Activated CD4-positive, alpha-beta T cell treated with anti-CD3 and anti-CD28 coated beads, Interleukin-2, amount 10 ng/mL, durations not matched to agents 7 days and 5 days (primary cell): ENCODE data around the gene LCMT1. TPM values are rescaled to one million over a fixed set of nuclear protein-coding genes. Genes with fewer than 3 reads are reported as not detected.
"Not testable (repeated sequence)": the region's sequence is repeated elsewhere in the genome, so short reads cannot be mapped to it uniquely, and the experiment has no call there.

ENCODE experiments used
- CTCF ChIA-PET: fragments of 350-600 bp; sonication (Branson Sonifier 250); formaldehyde crosslinking; loops from one replicate; lab custom pipeline; 2021; ENCODE audit warnings: antibody characterized with exemption; lab: Charles Lee
- POLR2A ChIA-PET: fragments of 350-600 bp; sonication (Branson Sonifier 250); formaldehyde crosslinking; loops from one replicate; lab custom pipeline; 2021; ENCODE audit warnings: antibody characterized with exemption; lab: Charles Lee
- DNase-seq: peaks from one replicate; pipeline ENCODE4 v3.0.0-alpha.2; 2020
- H3K27ac Mint-ChIP-seq: one replicate; pipeline ENCODE4 v1.8.0; 2021; ENCODE audit warnings: mild to moderate bottlenecking, moderate library complexity, mixed read lengths
- H3K27me3 Mint-ChIP-seq: one replicate; pipeline ENCODE4 v1.8.0; 2021; ENCODE audit warnings: mixed read lengths
- H3K36me3 Mint-ChIP-seq: one replicate; pipeline ENCODE4 v1.8.0; 2021; ENCODE audit warnings: low read depth, mixed read lengths
- H3K4me1 Mint-ChIP-seq: one replicate; pipeline ENCODE4 v1.8.0; 2021; ENCODE audit warnings: mixed read lengths
- H3K4me3 Mint-ChIP-seq: one replicate; pipeline ENCODE4 v1.8.0; 2021; ENCODE audit warnings: mild to moderate bottlenecking, moderate library complexity, mixed read lengths
- H3K9me3 Mint-ChIP-seq: one replicate; pipeline ENCODE4 v1.8.0; 2021; ENCODE audit warnings: mixed read lengths
- total RNA-seq, 2 experiments: library from RNA; stranded (reverse); gene quantifications; one replicate each; pipeline ENCODE4 v1.2.3, GENCODE V29; 2021

LCMT1 gene
- 10 to 100 TPM; 38.1 to 40.0 TPM for total RNA-seq

DNA sequence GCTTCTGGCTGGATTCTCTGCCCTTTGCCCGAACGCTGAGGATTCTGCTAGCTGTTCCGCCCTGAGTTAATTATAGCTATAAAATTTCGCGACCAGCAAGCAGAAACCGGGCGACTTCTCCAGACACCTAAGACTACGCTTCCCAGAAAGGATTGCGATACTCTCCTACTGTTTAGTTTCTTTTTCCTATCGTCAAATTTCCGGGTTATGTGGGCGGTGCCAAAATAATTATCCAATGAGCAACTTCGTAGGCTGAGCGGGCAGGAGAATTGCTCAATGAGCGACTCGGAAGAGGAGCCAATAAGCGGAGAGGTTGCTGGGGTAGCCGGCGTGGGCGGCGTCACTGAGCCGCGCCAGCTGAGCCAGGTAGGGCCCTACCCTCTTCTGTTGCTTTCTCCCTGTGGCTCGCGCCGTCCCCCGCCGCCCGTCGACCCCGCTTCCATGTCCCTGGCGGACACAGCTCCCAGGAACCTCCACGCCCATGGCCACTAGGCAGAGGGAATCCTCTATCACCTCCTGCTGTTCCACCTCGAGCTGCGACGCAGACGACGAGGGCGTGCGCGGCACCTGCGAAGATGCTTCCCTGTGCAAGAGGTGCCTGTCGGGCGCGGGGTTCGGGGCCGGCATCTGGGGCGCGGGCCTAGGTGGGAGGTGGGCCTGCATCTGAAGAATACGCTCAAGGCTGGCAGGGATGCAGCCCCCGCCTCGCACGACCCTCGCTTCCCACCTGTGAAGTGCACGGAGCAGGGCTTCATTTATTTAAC is at the start of gene LCMT1:
Gene LCMT1 (plus strand): TSS at position 340 of the 764 bp plus-strand sequence. CDS start 142 bp downstream, at position 482.
- peak; percentile 96 for DNase-seq
- peaks cover 52% of the 10 kb centered on the region for H3K4me1 Mint-ChIP-seq
- no peaks in the 10 kb centered on the region for H3K9me3 Mint-ChIP-seq
- H3K27ac Mint-ChIP-seq, result peak within 1 kb of the TSS; percentile 98
- ChIA-PET CTCF (interaction anchor here (0.9 kb wide), 1 partner anchor 64 kb away, joined by 3 read pairs; no protein-coding TSS in a partner anchor), POLR2A (no interaction called here)
- peak within 1 kb of the TSS; percentile 96 for H3K4me3 Mint-ChIP-seq
- no peaks in the 10 kb centered on the region for H3K27me3 Mint-ChIP-seq
- H3K36me3 Mint-ChIP-seq, result peaks cover 6% of the 10 kb centered on the region

DNA sequence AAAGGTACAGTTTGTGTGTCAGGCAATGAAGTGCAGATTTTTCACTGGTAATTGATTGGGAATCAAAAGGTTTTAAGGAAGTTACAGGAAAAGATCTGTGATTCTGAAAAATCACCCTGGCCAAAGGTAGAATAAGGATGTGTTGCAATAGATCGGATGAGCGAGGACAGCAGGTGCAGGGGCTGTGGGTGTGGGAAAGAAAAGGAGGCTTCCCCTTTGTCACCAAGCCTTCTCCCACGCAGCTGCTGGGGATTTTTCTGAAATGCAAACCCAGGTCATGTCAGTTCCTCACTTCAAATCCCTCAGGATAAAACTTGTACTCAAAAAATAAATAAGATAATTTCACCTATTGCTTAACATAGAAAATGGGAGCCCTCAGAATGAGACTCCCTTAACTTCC is 48.4 kb upstream of the LCMT1 start:
- Mint-ChIP-seq H3K36me3 (peaks cover 3% of the 10 kb centered on the region), H3K27ac (peak overlapping the region; percentile 66), H3K9me3 (no peaks in the 10 kb centered on the region), H3K4me3 (no peak overlapping the region), H3K27me3 (peaks cover 6% of the 10 kb centered on the region), H3K4me1 (peaks cover 64% of the 10 kb centered on the region)
- ChIA-PET CTCF (interaction anchor here (0.7 kb wide), 1 partner anchor 162 kb away, joined by 3 read pairs; no protein-coding TSS in a partner anchor), POLR2A (no interaction called here)
- DNase-seq, result no peak

DNA sequence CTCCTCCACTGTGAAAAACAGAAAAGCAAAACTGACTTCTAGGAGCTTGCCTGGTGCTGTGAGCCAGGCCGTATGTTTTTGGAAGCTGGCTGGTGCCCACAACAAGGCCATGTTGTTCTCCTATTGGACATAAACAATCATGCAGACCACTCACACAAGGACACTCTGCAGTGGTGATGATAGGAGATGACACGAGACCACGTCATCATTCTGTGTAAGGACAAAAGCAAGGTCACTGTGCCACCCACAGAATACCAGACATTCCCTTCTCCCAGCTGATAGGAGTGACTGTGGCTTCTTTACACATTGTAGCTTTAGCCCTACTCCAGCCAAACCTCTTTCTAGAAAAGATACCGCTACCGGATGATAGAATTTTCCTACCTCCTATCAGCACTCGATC is 47.7 kb upstream of the LCMT1 start:
- H3K27ac Mint-ChIP-seq, result no peak overlapping the region
- ChIA-PET CTCF (interaction anchor here (0.7 kb wide), 1 partner anchor 162 kb away, joined by 3 read pairs; no protein-coding TSS in a partner anchor), POLR2A (no interaction called here)
- peaks cover 12% of the 10 kb centered on the region for H3K27me3 Mint-ChIP-seq
- H3K4me1 Mint-ChIP-seq, result peaks cover 64% of the 10 kb centered on the region
- peaks cover 3% of the 10 kb centered on the region for H3K36me3 Mint-ChIP-seq
- no peak overlapping the region for H3K4me3 Mint-ChIP-seq
- no peak for DNase-seq
- no peaks in the 10 kb centered on the region for H3K9me3 Mint-ChIP-seq

DNA sequence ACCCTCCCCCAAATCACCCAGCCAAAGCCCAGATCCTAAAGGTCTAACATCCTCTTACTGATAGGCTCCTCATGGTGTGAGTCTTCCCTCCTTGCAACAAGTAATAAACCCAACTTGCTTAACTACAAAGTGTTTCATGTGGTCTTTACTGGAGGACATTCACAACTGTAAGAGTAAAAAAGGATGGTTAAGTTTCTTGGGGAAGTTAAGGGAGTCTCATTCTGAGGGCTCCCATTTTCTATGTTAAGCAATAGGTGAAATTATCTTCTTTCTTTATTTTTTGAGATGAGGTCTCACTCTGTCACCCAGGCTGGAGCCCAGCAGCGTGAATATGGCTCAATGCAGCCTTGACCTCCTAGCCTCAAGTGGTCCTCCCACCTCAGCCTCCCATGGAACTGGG is 47.3 kb upstream of the LCMT1 start:
- DNase-seq, H3K9me3 Mint-ChIP-seq, H3K4me3 Mint-ChIP-seq, POLR2A ChIA-PET, H3K27ac Mint-ChIP-seq, CTCF ChIA-PET, H3K36me3 Mint-ChIP-seq: not testable (repeated sequence)
- Mint-ChIP-seq H3K4me1 (peaks cover 64% of the 10 kb centered on the region), H3K27me3 (peaks cover 12% of the 10 kb centered on the region)

DNA sequence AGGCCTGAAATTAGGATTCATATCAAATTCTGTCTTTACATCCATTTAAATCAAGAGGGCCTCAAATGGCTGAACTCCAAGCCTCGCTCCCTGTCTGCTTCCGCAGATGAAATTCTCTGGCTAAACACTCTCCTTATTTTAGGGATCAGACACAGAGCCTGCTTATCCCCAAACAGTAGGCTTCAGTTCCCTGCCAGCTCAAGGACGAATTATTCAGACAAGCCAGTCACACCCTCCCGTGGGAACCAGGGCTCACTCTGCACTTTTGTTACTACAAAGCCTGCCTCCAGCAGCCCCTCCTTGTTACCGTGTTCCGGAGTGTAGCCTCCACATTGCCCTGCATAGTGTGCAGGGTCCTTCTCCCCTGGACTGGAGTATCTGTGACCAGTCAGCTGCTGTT is 46.6 kb upstream of the LCMT1 start:
- H3K27me3 Mint-ChIP-seq, result peaks cover 12% of the 10 kb centered on the region

DNA sequence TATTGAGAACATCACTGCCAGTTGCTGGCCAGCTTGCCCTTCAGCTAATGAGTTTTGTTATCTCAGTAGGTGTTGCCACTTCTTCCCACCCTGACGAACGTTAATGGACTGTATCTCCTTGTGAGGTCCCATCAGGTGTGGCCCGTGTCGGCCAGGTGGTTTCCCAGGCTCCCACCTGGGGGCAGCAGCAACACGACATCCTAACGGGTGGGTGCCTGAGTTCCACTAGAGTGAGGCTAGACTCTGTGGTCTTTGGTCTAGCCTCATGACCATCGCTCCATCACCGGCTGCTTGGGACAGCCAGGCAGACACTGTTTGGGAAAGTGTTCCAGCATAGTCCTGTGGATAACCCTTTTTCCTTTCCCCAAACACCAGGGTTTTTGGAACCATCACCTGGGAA is 45.6 kb upstream of the LCMT1 start:
- Mint-ChIP-seq H3K36me3 (peaks cover 3% of the 10 kb centered on the region), H3K9me3 (no peaks in the 10 kb centered on the region), H3K4me3 (peak overlapping the region; percentile 67), H3K27ac (peak overlapping the region; percentile 81), H3K27me3 (peaks cover 12% of the 10 kb centered on the region), H3K4me1 (peaks cover 55% of the 10 kb centered on the region)
- no peak for DNase-seq
- ChIA-PET CTCF (interaction anchor here (0.6 to 1.0 kb wide), 4 partner anchors 13 to 159 kb away, joined by 3 read pairs; no protein-coding TSS in a partner anchor), POLR2A (no interaction called here)

More for the DNA sequence above, 46.6 kb upstream of the LCMT1 start:
- ChIA-PET POLR2A (no interaction called here), CTCF (interaction anchor here (1.0 kb wide), 1 partner anchor 45 kb away, joined by 3 read pairs; no protein-coding TSS in a partner anchor)
- Mint-ChIP-seq H3K4me3 (no peak overlapping the region), H3K4me1 (peaks cover 64% of the 10 kb centered on the region), H3K27ac (peak overlapping the region; percentile 25), H3K36me3 (peaks cover 3% of the 10 kb centered on the region), H3K9me3 (no peaks in the 10 kb centered on the region)
- no peak for DNase-seq

DNA sequence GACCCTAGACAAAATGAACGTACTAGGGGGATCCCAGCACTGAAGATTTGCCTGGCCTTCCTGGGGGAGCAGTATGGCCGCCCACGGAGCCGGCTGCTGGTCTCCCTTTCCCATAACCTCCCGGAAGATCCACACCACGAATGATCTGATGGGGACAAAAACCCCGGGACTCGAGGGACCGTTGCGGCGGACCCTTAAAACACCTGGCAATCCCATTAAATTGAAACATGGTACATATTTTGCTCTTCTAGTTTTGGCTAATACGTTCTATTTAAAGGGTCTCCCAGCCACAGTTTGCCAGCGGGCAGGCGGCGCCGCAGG is 45.2 kb upstream of the LCMT1 start:
- peaks cover 50% of the 10 kb centered on the region for H3K4me1 Mint-ChIP-seq
- no peaks in the 10 kb centered on the region for H3K9me3 Mint-ChIP-seq
- peak overlapping the region; percentile 67 for H3K4me3 Mint-ChIP-seq
- POLR2A ChIA-PET, result no interaction called here
- CTCF ChIA-PET, result interaction anchor here (0.6 to 1.0 kb wide), 4 partner anchors 10 to 79 kb away, joined by 3 read pairs; no protein-coding TSS in a partner anchor
- H3K27me3 Mint-ChIP-seq, result peaks cover 12% of the 10 kb centered on the region
- DNase-seq, result no peak
- peaks cover 3% of the 10 kb centered on the region for H3K36me3 Mint-ChIP-seq
- peak overlapping the region; percentile 81 for H3K27ac Mint-ChIP-seq

DNA sequence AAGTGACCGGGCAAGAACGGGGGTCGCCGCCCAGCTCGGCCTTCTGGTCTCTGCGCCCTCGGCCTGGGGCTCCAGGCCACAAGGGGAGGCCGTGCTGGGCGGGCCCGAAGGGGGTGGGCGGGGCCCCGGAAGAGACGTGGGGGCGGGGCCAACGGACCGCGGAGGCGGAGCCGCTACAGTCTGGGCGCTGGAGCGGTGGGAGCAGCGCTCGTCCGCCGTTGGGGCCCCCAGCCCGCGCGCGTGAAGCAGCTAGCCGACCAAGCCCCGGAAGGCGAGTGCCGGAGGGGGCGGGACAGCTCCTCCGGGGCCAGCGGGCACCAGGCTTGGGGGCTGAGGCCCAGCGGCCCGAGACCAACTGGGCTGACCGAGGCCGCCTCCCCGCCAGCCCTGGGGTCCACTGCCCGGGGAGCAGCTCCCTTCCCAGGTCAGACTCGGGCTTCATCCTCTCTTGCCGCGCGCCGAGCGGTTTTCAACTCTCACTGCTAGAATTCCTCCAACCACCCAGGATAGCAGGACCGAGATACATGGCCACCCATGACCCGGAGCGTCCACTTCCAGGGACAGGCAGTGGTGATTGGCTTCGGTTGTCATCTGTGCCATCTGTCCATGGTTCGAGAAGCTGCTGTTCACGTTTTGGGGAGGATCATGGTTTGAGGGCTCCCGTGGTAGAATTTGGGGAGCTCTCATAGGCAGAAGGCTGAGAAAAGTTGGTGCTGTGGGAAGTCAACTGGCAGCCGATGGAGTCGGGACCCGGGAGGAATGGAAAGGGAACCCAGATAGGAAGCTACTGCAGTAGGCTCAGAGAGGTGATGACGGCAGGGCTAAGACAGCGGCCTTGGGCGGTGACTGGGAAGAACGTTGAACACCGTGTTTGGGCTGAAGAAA is 44.6 kb upstream of the LCMT1 start:
- Mint-ChIP-seq H3K36me3 (no peaks in the 10 kb centered on the region), H3K27me3 (peaks cover 12% of the 10 kb centered on the region), H3K4me1 (peaks cover 44% of the 10 kb centered on the region), H3K4me3 (peak overlapping the region; percentile 73), H3K9me3 (no peaks in the 10 kb centered on the region), H3K27ac (peak overlapping the region; percentile 81)
- peak; percentile 78 for DNase-seq
- POLR2A ChIA-PET, result no interaction called here
- CTCF ChIA-PET, result interaction anchor here (0.6 to 1.0 kb wide), 6 partner anchors 10 to 79 kb away, joined by 3 to 4 read pairs (median 3); no protein-coding TSS in a partner anchor

DNA sequence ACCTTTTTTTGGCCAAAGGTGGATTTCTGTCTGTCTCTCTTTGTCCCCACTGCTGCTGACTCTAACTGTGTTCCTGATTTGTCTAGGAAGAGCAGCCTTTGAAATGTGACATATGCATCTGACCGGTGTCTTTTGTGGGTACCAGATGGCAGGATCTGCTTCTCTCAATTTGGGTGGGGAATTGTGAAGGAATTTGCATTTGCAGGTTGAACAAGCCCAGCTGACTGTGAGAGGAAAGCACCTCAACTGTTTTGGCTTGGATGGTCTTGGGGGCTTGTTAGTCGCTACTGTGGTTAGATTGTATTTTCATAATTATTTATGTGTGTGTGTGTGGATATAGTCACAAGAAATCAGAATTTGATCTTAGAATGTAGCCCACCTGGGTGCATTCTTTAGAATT is 37.7 kb upstream of the LCMT1 start:
- no peak for DNase-seq
- no peaks in the 10 kb centered on the region for H3K27me3 Mint-ChIP-seq
- H3K4me1 Mint-ChIP-seq, result no peaks in the 10 kb centered on the region
- CTCF ChIA-PET, result no interaction called here
- no peak overlapping the region for H3K27ac Mint-ChIP-seq
- no peaks in the 10 kb centered on the region for H3K36me3 Mint-ChIP-seq
- no peak overlapping the region for H3K4me3 Mint-ChIP-seq
- POLR2A ChIA-PET, result no interaction called here
- H3K9me3 Mint-ChIP-seq, result no peaks in the 10 kb centered on the region

DNA sequence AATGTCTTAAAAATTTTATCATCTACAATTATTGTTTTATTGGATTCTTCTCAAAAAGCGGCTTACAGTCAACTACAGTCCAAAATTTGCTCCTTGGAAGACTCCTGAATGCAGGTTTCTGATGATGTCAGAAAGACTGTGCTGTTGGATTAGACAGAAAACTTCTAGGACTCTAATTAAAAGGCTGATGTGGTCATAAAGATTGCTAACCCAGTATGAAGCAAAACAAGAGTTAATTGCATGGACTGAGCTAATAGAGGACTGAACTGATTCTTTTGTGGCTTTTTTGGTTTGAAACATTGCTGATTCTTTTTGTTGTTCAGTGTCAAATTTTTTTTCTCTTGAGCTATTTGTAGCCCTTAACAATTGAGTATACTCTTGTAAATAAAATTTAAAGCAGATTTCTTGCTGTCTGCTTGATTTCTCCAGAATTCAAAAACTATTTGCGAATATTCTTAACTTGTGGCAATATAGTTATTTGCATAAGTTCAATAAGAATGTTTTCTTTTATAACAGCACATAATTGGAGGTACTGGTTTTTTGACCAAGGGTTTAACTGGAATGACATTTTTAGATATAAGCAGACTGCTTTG is 33.1 kb upstream of the LCMT1 start:
- no peaks in the 10 kb centered on the region for H3K36me3 Mint-ChIP-seq
- no peaks in the 10 kb centered on the region for H3K9me3 Mint-ChIP-seq
- no peaks in the 10 kb centered on the region for H3K4me1 Mint-ChIP-seq
- POLR2A ChIA-PET, result no interaction called here
- CTCF ChIA-PET, result interaction anchor here (1.3 kb wide), 1 partner anchor 12 kb away, joined by 3 read pairs; no protein-coding TSS in a partner anchor
- no peaks in the 10 kb centered on the region for H3K27me3 Mint-ChIP-seq
- no peak overlapping the region for H3K27ac Mint-ChIP-seq
- no peak for DNase-seq
- H3K4me3 Mint-ChIP-seq, result no peak overlapping the region

DNA sequence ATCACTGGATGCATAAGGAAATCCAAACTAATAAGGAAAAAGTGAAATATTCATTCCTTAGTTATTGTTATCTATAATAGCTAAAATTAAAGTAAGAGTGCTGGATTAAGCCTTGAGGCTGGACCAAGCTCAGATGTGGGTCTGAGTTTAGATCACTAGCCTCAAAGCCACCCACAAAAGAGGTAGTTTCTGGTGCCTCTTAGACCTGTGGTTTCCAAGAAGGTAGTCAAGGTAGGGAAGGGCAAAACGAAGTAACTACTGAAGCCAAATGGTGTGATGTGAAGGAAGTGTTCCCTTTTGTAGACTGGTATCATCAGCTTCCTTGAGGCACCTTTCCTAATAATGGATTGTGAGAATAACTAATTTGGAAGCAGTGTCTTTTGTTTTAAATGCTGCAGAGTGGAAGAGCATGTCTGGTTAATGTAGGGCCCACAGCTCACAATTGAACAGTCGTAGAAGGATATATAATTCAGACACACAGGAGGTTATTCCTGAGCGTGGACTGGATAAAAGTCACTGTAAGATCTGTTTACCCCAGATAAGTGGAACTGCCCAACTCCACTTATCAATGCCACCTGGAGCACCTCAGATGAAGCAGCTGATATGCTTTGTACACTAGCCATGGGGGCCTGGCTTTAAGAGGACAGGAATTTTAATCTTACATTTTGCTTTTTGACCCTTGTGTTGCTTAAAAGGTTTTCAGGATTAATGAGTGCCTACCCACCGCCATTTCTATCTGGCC is 31.7 kb upstream of the LCMT1 start:
- H3K4me3 Mint-ChIP-seq, result no peak overlapping the region
- ChIA-PET POLR2A (no interaction called here), CTCF (interaction anchor here (1.1 kb wide), 1 partner anchor 12 kb away, joined by 3 read pairs; no protein-coding TSS in a partner anchor)
- H3K27me3 Mint-ChIP-seq, result no peaks in the 10 kb centered on the region
- H3K4me1 Mint-ChIP-seq, result no peaks in the 10 kb centered on the region
- no peaks in the 10 kb centered on the region for H3K36me3 Mint-ChIP-seq
- no peak overlapping the region for H3K27ac Mint-ChIP-seq
- DNase-seq, result no peak
- no peaks in the 10 kb centered on the region for H3K9me3 Mint-ChIP-seq
